Osteocyte (in vitro differentiated cells): Measurements from ENCODE around the gene ULBP2. TPM values are rescaled to one million over a fixed set of nuclear protein-coding genes. Genes with fewer than 3 reads are reported as not detected.

Source experiments
- DNase-seq: peaks from one replicate; pipeline ENCODE4 v3.0.0; 2021; ENCODE audit warnings: mixed read lengths; ENCODE audit not compliant: unreplicated experiment; ENCODE audit errors: extremely low spot score
- H3K27ac Mint-ChIP-seq: one replicate; pipeline ENCODE4 v1.8.0; 2021; ENCODE audit warnings: mild to moderate bottlenecking, mixed read lengths; ENCODE audit not compliant: unreplicated experiment
- H3K27me3 Mint-ChIP-seq: one replicate; pipeline ENCODE4 v1.8.0; 2021; ENCODE audit warnings: mixed read lengths; ENCODE audit not compliant: unreplicated experiment
- H3K36me3 Mint-ChIP-seq: one replicate; pipeline ENCODE4 v1.8.0; 2021; ENCODE audit warnings: mixed read lengths; ENCODE audit not compliant: unreplicated experiment
- H3K4me1 Mint-ChIP-seq: one replicate; pipeline ENCODE4 v1.8.0; 2021; ENCODE audit warnings: mixed read lengths; ENCODE audit not compliant: unreplicated experiment
- H3K4me3 Mint-ChIP-seq: one replicate; pipeline ENCODE4 v1.8.0; 2021; ENCODE audit warnings: mild to moderate bottlenecking, moderate library complexity, mixed read lengths; ENCODE audit not compliant: unreplicated experiment
- H3K9me3 Mint-ChIP-seq: one replicate; pipeline ENCODE4 v1.8.0; 2021; ENCODE audit warnings: mixed read lengths; ENCODE audit not compliant: unreplicated experiment
- total RNA-seq: library from RNA; stranded (reverse); gene quantifications from 2 replicates; pipeline ENCODE4 v1.2.1, GENCODE V29; 2021
- TF ChIP-seq, protein P1 (sequence below): fragments of 200-600 bp; sonication (generic); IDR thresholded peaks from 2 replicates; pipeline ENCODE4 v1.5.0; 2021; ENCODE audit warnings: antibody characterized with exemption, mild to moderate bottlenecking, moderate library complexity

ULBP2 gene
- total RNA-seq, 1 donor from 2014 or later: 2.1 TPM

DNA sequence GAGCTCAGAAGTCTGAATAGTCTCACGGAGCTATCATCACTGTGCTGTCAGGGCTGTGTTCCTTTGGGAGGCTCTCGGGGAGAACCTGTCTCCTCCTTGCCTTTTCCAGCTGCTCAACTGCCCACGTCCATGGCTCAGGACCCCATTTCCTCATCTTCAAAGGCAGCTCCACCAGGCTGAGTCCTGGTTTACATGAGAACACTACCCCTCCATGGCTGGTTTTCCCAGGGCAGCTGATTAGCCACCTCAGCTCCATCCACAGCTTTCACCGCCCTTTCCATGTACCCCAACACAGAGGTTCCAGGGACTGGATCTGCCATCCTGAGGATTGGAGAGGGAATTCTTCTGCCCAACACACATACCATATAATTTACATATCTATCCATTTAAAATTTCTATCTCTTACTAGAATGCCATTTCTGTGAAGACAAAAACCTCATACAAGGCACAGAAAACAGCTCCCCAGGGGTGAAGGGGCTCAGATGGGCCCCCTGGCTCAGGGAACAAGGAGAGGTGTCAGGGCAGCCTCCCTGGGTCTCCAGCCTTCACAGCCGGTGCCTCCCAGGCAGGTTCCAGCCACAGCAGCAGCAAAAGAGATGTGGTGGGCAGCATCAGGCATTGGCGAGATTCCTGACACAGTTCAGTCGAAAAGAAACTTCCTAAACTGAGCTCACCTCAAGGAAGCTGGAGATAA, 41.7 kb upstream of the ULBP2 start:
- H3K9me3 Mint-ChIP-seq: no peaks in the 10 kb centered on the region

DNA sequence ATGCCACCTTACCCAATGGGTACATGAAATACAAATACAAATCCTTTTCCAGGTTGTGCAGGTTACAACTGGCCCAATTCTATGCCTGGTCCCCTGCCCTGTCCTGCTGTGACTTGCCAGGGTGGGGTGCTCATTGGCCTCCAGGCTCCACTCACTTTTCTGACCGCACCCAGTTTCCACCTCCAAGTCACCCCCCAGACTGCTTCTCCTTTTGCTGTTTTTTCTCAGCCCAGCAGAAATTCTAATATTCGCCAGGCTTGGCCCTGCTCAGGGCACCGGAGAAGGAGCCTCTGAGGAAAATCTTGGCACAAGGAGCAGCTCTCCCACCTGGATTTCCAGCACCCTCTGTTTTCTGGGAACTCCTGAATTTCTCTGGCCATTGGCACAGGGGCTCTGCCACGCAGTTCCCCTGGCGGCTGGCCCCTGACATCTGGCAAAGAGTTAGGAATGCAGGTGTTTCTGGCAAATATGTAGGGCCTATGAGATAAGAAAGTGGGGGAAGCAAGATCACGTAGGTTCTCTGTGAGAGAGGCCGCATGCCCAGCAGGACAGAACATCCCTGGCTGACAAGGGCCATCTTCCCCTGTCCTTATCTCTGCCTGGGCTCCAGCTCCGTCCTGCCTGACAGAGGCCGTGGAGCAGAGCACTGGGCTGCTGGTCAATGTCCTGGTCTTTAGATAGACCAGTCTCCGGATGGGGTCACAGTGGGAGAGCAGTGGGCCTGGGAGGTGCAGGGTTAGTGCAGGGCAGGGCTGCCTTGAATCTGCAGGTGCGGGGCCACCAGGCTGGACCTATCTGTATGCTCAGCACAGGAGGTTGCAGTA, 41.0 kb upstream of the ULBP2 start:
- Mint-ChIP-seq H3K9me3 (no peaks in the 10 kb centered on the region), H3K4me1 (peaks cover 25% of the 10 kb centered on the region), H3K27me3 (peaks cover 10% of the 10 kb centered on the region), H3K27ac (no peak overlapping the region), H3K4me3 (no peak overlapping the region), H3K36me3 (no peaks in the 10 kb centered on the region)
- TF ChIP-seq, protein P1, sequence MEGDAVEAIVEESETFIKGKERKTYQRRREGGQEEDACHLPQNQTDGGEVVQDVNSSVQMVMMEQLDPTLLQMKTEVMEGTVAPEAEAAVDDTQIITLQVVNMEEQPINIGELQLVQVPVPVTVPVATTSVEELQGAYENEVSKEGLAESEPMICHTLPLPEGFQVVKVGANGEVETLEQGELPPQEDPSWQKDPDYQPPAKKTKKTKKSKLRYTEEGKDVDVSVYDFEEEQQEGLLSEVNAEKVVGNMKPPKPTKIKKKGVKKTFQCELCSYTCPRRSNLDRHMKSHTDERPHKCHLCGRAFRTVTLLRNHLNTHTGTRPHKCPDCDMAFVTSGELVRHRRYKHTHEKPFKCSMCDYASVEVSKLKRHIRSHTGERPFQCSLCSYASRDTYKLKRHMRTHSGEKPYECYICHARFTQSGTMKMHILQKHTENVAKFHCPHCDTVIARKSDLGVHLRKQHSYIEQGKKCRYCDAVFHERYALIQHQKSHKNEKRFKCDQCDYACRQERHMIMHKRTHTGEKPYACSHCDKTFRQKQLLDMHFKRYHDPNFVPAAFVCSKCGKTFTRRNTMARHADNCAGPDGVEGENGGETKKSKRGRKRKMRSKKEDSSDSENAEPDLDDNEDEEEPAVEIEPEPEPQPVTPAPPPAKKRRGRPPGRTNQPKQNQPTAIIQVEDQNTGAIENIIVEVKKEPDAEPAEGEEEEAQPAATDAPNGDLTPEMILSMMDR: no peak
- no peak for DNase-seq

More for the DNA sequence above, 41.7 kb upstream of the ULBP2 start:
- TF ChIP-seq, protein P1: no peak
- H3K27ac Mint-ChIP-seq: no peak overlapping the region
- H3K36me3 Mint-ChIP-seq: no peaks in the 10 kb centered on the region
- peak; percentile 63 for DNase-seq
- H3K27me3 Mint-ChIP-seq: peaks cover 10% of the 10 kb centered on the region
- no peak overlapping the region for H3K4me3 Mint-ChIP-seq
- H3K4me1 Mint-ChIP-seq: peaks cover 33% of the 10 kb centered on the region

DNA sequence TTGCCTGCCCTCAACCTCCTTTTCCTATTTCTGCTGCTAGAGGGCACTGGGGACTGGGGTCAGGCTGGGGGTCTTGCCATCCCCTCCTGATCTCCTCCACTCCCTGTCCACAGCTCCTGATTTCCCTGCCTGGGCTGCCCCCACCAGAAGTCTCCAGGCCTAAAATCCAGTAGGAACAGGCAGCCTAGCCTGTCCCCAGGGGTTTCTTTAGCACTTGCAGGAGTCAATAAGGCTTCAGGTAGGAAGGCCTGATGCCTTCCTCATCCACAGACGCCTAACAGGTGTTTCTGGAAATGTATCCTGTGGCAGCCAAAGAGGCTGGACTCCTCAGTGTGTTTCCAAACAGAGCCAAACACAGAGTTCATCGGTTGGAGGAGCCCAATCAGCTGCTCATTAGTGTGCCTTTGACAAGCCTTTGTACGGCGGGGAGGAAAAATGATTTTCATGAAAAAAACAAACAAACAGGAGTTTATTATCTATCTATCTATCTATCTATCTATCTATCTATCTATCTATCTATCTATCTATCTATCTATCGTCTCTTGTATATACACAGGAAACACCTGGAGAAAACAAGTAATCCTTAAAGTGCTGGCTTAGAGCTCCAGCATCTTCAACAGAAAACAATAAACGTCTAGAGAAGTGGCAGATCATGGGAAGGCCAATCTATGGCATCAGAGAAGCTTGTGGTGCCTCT, 40.2 kb upstream of the ULBP2 start:
- DNase-seq: no peak
- H3K27ac Mint-ChIP-seq: no peak overlapping the region
- H3K4me1 Mint-ChIP-seq: peaks cover 18% of the 10 kb centered on the region
- H3K4me3 Mint-ChIP-seq: no peak overlapping the region
- H3K36me3 Mint-ChIP-seq: no peaks in the 10 kb centered on the region
- no peaks in the 10 kb centered on the region for H3K9me3 Mint-ChIP-seq
- H3K27me3 Mint-ChIP-seq: peaks cover 10% of the 10 kb centered on the region
- TF ChIP-seq, protein P1: no peak

DNA sequence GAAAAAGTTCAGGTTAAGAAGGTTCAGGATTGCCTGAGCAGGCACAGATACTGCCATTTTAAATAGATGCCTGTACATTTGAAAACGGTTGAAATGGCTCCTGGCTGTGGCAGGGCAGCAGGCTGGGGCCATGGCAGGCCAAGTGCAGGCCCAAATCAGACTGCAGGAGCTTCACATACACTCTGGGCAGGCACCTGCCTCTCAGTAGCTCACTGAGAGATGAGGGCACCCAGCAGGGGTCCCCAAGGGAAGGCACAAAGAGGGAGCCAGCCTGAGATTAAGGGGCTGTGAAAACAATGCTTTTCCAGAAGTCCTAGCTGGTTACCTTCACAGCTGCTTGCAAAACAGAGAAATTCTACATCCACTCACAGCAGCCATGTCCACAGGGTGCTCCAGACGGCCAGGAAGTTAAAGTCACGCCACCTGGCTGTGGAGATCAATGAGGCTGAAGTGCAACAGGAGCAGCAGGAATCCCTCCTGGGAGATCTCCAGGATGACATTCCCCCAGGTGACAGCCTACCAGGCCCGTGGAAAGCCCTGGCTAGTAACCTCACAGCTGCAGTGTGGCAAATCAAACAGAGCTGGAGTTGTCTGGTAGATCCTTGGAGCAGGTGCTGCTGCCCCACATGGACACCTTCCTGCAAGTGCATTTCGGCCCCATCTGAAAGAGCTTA, 37.7 kb upstream of the ULBP2 start:
- DNase-seq: peak; percentile 75
- H3K27ac Mint-ChIP-seq: no peak overlapping the region
- H3K36me3 Mint-ChIP-seq: peaks cover 2% of the 10 kb centered on the region
- peaks cover 6% of the 10 kb centered on the region for H3K9me3 Mint-ChIP-seq
- H3K27me3 Mint-ChIP-seq: peaks cover 10% of the 10 kb centered on the region
- H3K4me3 Mint-ChIP-seq: no peak overlapping the region
- TF ChIP-seq, protein P1: no peak
- no peaks in the 10 kb centered on the region for H3K4me1 Mint-ChIP-seq
